NCI-H510A treated with DMSO at 0.1 percent for 48 hours (cell line): ENCODE measurements around the gene CFAP251.
A peak's percentile ranks its signal among the peaks of the same experiment; 100 is the strongest.

Source experiments
- DNase-seq: peaks from one replicate; lab custom pipeline; 2025; lab: John Stamatoyannopoulos, UW

Gene CFAP251

GRCh38 chr12:121949648-121950397, 31.4 kb downstream of the CFAP251 start:
- no peak for DNase-seq

- no peak for DNase-seq
Observed at GRCh38 chr12:121953117-121953692, 34.8 kb downstream of the CFAP251 start.

- peak; percentile 64 for DNase-seq
Observed at GRCh38 chr12:121953695-121954094, 35.3 kb downstream of the CFAP251 start.

GRCh38 chr12:121955258-121956237, 37.2 kb downstream of the CFAP251 start:
- no peak for DNase-seq

GRCh38 chr12:121957861-121958515, 39.6 kb downstream of the CFAP251 start:
- no peak for DNase-seq

GRCh38 chr12:121958541-121959240, 40.3 kb downstream of the CFAP251 start:
- peak; percentile 82 for DNase-seq

- DNase-seq = no peak
Observed at GRCh38 chr12:121960541-121960940, 42.1 kb downstream of the CFAP251 start.

GRCh38 chr12:121961195-121961879, 42.9 kb downstream of the CFAP251 start:
- DNase-seq = no peak

GRCh38 chr12:121963341-121964018, 45.1 kb downstream of the CFAP251 start:
- no peak for DNase-seq

- no peak for DNase-seq
Observed at GRCh38 chr12:121964813-121965643, 46.6 kb downstream of the CFAP251 start.

GRCh38 chr12:121966959-121967358, 48.6 kb downstream of the CFAP251 start:
- DNase-seq = no peak

- DNase-seq = no peak
Observed at GRCh38 chr12:121968876-121969275, 50.5 kb downstream of the CFAP251 start.

- DNase-seq = no peak
Observed at GRCh38 chr12:121969726-121970125, 51.3 kb downstream of the CFAP251 start.

- no peak for DNase-seq
Observed at GRCh38 chr12:121970581-121971300, 52.3 kb downstream of the CFAP251 start.

- no peak for DNase-seq
Observed at GRCh38 chr12:121974026-121974985, 55.9 kb downstream of the CFAP251 start.

GRCh38 chr12:121975021-121975420, 56.6 kb downstream of the CFAP251 start:
- DNase-seq = no peak

- DNase-seq = no peak
Observed at GRCh38 chr12:121976950-121977349, 58.6 kb downstream of the CFAP251 start.
